HepG2 (cell line): ENCODE measurements around the gene TMEM132E.

Experiments used
- ARNT2 ChIP-seq: sonication (generic); formaldehyde crosslinking; IDR thresholded peaks from 2 replicates; pipeline ENCODE4 v1.8.0; 2022; ENCODE audit warnings: mild to moderate bottlenecking, low read depth, missing genetic modification reagents, moderate library complexity
- E2F1 ChIP-seq: sonication (generic); formaldehyde crosslinking; IDR thresholded peaks from 2 replicates; pipeline ENCODE4 v1.5.0; 2020; ENCODE audit warnings: missing genetic modification reagents
- ETV5 ChIP-seq: IDR thresholded peaks from 2 replicates; pipeline ENCODE4 v1.6.1; 2018; ENCODE audit warnings: missing biosample characterization, missing genetic modification reagents, inconsistent platforms, borderline replicate concordance
- ISX ChIP-seq: sonication (generic); formaldehyde crosslinking; conservative IDR thresholded peaks from 2 replicates; pipeline ENCODE4 v1.5.0; 2020; ENCODE audit warnings: missing genetic modification reagents
- KAT7 ChIP-seq: IDR thresholded peaks from 2 replicates; pipeline ENCODE4 v1.6.1; 2018; ENCODE audit warnings: borderline replicate concordance, missing compliant biosample characterization
- KAT8 ChIP-seq: IDR thresholded peaks from 2 replicates; pipeline ENCODE4 v1.6.1; 2016; ENCODE audit warnings: missing genetic modification reagents, missing compliant biosample characterization
- NFKBIZ ChIP-seq: IDR thresholded peaks from 2 replicates; pipeline ENCODE4 v1.6.1; 2018; ENCODE audit warnings: missing genetic modification reagents, missing compliant biosample characterization
- POLR2G ChIP-seq: fragments of 200-400 bp; formaldehyde crosslinking; IDR thresholded peaks from 2 replicates; pipeline ENCODE4 v1.6.1; 2018; ENCODE audit warnings: mild to moderate bottlenecking, low read depth, low read length, moderate library complexity
- SMARCC2 ChIP-seq: fragments of 450-650 bp; IDR thresholded peaks from 2 replicates; pipeline ENCODE4 v1.6.1; 2017; ENCODE audit warnings: antibody characterized with exemption, mild to moderate bottlenecking
- TF ChIP-seq, protein P1 (sequence below): sonication (generic); formaldehyde crosslinking; IDR thresholded peaks from 2 replicates; pipeline ENCODE4 v1.5.0; 2020; ENCODE audit warnings: mild to moderate bottlenecking, missing genetic modification reagents, moderate library complexity

GRCh38 chr17:34628879-34629278 lies 49.5 kb downstream of the TMEM132E start:
- TF ChIP-seq NFKBIZ (CRISPR knock-in tag) (no peak), KAT8 (CRISPR knock-in tag) (no peak), POLR2G (no peak), KAT7 (CRISPR knock-in tag) (no peak), ISX (CRISPR knock-in tag) (no peak), SMARCC2 (no peak), E2F1 (CRISPR knock-in tag) (no peak), ARNT2 (no peak), ETV5 (CRISPR knock-in tag) (no peak)
- TF ChIP-seq, protein P1, sequence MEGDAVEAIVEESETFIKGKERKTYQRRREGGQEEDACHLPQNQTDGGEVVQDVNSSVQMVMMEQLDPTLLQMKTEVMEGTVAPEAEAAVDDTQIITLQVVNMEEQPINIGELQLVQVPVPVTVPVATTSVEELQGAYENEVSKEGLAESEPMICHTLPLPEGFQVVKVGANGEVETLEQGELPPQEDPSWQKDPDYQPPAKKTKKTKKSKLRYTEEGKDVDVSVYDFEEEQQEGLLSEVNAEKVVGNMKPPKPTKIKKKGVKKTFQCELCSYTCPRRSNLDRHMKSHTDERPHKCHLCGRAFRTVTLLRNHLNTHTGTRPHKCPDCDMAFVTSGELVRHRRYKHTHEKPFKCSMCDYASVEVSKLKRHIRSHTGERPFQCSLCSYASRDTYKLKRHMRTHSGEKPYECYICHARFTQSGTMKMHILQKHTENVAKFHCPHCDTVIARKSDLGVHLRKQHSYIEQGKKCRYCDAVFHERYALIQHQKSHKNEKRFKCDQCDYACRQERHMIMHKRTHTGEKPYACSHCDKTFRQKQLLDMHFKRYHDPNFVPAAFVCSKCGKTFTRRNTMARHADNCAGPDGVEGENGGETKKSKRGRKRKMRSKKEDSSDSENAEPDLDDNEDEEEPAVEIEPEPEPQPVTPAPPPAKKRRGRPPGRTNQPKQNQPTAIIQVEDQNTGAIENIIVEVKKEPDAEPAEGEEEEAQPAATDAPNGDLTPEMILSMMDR (CRISPR knock-in tag): no peak
